K562 treated with DMSO at 1 percent for 4 hours (cell line): ENCODE measurements around the gene ATF7. TPM values are rescaled to one million over a fixed set of nuclear protein-coding genes. Genes with fewer than 3 reads are reported as not detected.

Experiments used
- total RNA-seq: library from RNA; unstranded; fragments of 300-600 nt; gene quantifications from 2 replicates; pipeline ENCODE4 v1.2.3, GENCODE V29; 2022; ENCODE audit not compliant: insufficient read depth

Gene ATF7
- 7.9 and 9.6 TPM in 2 replicates for total RNA-seq

GRCh38 chr12:53625946-53626701, at the start of gene ATF7:
Gene ATF7, minus strand, starts transcription at chr12:53626382. Its CDS starts 25,382 bp downstream, at chr12:53601000.

GRCh38 chr12:53506881-53507602, 119.1 kb downstream of the ATF7 start, which contains the start of gene NPFF:
Gene NPFF, minus strand, starts transcription at chr12:53507484. Its CDS starts 10 bp downstream, at chr12:53507474.

GRCh38 chr12:53500776-53501614, 125.2 kb downstream of the ATF7 start, which contains the start of gene TARBP2:
Gene TARBP2, plus strand, starts transcription at chr12:53501283. Its CDS starts 126 bp downstream, at chr12:53501409.

GRCh38 chr12:53499266-53500141, 126.7 kb downstream of the ATF7 start, which contains the start of gene MAP3K12:
Gene MAP3K12, minus strand, starts transcription at chr12:53499458. Its CDS starts 12,067 bp downstream, at chr12:53487391.

Other genes starting within 250 kb of the ATF7 start
- 19.0 and 23.3 TPM in 2 replicates for gene SP1, start 246.2 kb downstream of the ATF7 start, total RNA-seq
- gene AMHR2, start 202.5 kb downstream of the ATF7 start, total RNA-seq = 66.0 and 99.4 TPM in 2 replicates
- 215 and 222 TPM in 2 replicates for gene PRR13, start 184.6 kb downstream of the ATF7 start, total RNA-seq
- gene PCBP2, start 174.3 kb downstream of the ATF7 start, total RNA-seq = 906 and 938 TPM in 2 replicates
- gene MAP3K12, start 126.9 kb downstream of the ATF7 start, total RNA-seq = 6.0 and 8.7 TPM in 2 replicates
- 55.5 and 59.8 TPM in 2 replicates for gene TARBP2, start 125.1 kb downstream of the ATF7 start, total RNA-seq
- not detected in 2 replicates for gene NPFF, start 118.9 kb downstream of the ATF7 start, total RNA-seq
- 473 and 530 TPM in 2 replicates for gene ATP5MC2, start 49.7 kb upstream of the ATF7 start, total RNA-seq
- gene CALCOCO1, start 101.1 kb upstream of the ATF7 start, total RNA-seq = 20.7 and 34.5 TPM in 2 replicates
- not detected in 2 replicates for gene CISTR, start 125.6 kb upstream of the ATF7 start, total RNA-seq